ENCODE measurements around the gene SCYGR2.

Gene SCYGR2

DNA sequence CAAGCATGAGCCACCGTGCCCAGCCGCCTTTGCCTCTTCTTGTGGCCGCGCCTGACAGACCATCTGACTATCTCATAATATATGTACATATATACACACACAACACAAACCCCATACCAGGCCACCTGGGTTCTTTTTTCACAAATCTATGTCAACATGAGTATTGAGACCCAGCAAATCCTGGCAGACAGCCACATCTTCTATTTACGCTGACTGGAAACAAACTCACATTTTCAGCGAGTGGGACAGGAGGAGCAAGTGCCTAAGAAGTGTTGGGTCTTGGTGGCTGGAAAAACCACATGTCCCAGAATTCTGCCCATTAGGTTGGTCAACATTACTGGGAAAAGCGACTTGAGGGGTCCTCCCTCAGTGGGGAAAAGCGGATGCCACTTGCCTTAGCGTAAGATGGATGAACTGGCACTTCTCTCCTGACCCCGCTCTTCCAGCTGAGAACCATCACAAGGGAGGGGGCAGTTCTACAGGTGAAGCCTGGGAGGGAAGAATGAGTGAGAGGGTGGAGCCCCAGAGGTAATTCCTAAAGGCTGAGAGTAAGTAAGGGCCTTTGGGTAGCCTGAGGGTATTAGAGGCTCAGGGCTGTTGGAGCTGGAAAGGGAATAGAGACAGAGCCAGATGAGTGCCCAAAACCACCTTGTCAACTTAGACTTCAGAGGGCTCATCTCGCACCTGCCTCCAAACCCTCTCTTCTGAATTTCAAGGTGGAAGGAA, 14.0 kb downstream of the SCYGR2 start:
- TF ChIP-seq, protein P1, sequence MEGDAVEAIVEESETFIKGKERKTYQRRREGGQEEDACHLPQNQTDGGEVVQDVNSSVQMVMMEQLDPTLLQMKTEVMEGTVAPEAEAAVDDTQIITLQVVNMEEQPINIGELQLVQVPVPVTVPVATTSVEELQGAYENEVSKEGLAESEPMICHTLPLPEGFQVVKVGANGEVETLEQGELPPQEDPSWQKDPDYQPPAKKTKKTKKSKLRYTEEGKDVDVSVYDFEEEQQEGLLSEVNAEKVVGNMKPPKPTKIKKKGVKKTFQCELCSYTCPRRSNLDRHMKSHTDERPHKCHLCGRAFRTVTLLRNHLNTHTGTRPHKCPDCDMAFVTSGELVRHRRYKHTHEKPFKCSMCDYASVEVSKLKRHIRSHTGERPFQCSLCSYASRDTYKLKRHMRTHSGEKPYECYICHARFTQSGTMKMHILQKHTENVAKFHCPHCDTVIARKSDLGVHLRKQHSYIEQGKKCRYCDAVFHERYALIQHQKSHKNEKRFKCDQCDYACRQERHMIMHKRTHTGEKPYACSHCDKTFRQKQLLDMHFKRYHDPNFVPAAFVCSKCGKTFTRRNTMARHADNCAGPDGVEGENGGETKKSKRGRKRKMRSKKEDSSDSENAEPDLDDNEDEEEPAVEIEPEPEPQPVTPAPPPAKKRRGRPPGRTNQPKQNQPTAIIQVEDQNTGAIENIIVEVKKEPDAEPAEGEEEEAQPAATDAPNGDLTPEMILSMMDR (IDR thresholded peaks at IDR 0.05; ENCODE audit: low read depth, low read length): no peak
- no peak overlapping the region for H3K4me3 ChIP-seq (ENCODE audit: low read depth, low read length)

DNA sequence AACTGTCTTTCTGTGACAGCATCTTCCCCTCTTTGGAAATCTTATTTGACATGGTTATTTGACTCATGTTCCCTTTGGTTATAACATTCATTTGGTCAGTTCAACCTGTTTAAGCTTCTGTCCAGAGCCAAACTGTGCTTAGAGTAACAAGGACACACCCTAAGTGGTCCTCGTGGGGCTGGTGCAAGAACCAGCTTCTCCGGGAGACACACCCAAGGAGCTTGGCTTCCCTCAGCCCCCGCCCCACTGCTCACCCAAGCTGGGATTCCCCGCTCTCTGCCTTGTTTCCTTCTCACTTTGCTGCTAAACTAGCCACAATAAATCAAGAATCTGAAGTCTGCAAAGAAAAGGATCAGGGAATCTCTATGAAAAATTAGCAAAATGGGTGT, 14.6 kb downstream of the SCYGR2 start:
- no peak overlapping the region for H3K4me3 ChIP-seq (ENCODE audit: low read depth, low read length)
- TF ChIP-seq, protein P1 (IDR thresholded peaks at IDR 0.05; ENCODE audit: low read depth, low read length): no peak

DNA sequence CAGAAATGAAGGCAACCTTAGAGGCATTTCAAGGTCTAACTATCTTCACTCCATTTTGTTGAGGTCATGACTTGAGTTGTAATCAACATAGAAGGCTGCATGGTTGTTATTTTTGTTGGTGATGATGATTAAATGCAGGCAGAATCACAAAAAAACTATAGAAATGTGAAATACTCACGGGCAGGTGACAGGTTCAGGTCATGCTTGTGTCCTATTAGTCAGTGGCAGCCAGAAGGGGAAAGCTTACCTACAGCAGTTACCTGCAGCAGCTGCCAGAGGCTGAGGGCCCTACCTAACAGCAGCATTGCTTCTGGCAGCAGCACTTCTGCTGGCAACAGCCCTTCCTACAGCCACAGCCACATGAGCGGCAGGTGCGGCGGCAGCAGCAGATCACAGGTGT, 15.6 kb downstream of the SCYGR2 start:
- H3K4me3 ChIP-seq (ENCODE audit: low read depth, low read length): no peak overlapping the region
- TF ChIP-seq, protein P1 (IDR thresholded peaks at IDR 0.05; ENCODE audit: low read depth, low read length): no peak

DNA sequence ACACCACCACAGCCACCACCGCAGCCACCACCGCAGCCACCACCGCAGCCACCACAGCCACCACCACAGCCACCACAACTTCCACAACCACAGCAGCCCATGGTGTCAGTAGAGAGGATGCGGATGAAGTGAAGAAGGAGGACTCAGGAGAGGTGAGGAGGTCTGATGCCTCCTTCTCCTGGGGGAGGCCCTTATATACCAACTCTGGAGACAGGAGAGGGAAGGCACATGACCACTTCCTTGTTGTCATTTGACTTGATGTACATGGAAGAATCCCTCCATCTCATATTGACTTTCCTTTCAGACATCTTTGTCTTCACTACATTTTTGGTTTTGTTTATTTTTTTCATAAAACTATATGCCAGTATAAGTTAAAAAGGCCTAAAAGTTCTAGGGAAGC, 16.0 kb downstream of the SCYGR2 start, which contains the start of gene SCYGR3:
SCYGR3 (minus strand) TSS at position 101 of the 400 bp plus-strand sequence; CDS start at position 101, 0 bp downstream.
- TF ChIP-seq, protein P1 (IDR thresholded peaks at IDR 0.05; ENCODE audit: low read depth, low read length): no peak

DNA sequence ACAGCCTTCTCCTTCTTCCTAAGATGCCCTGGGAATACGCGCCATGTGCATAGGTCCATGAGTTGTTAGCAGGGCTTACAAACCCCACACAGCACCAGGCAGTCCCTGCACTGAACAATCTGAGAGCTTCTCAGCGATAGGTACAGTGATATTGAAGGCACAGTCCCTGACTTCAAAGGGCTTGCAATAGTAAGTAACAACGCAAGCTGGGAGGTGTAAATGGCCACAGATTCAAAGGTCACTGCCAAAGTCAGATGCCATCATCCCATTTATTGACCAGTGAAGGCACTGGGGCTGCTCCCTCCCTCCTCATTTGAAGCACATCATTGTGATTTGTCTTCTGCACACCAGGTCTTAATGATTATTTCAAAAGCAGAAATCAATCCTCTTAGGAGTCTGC, 16.5 kb downstream of the SCYGR2 start:
- TF ChIP-seq, protein P1 (IDR thresholded peaks at IDR 0.05; ENCODE audit: low read depth, low read length): no peak
- no peak overlapping the region for H3K4me3 ChIP-seq (ENCODE audit: low read depth, low read length)

More for the DNA sequence above, 16.0 kb downstream of the SCYGR2 start, which contains the start of gene SCYGR3:
- H3K4me3 ChIP-seq (ENCODE audit: low read depth, low read length): no peak within 1 kb of the TSS

DNA sequence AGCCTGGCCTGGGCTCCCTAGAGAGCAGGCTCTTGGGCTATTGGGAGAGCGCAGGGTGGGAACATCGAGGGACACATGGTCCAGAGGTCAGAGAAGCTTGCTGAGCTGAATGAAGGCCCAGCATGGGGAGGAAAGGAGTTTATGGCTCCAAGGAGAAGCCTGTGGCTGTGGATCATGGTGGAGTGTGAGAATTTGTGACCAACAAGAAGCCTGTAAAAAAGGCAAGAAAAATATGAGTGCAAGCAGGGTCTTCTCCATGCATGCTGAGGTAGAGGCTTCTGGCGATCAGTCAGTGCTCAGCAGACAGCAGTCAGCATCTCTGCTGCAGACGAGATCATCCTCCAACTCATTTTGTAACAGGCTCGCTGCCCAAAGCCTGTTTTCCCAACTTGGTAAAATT, 17.2 kb downstream of the SCYGR2 start:
- no peak overlapping the region for H3K4me3 ChIP-seq (ENCODE audit: low read depth, low read length)
- TF ChIP-seq, protein P1 (IDR thresholded peaks at IDR 0.05; ENCODE audit: low read depth, low read length): no peak

DNA sequence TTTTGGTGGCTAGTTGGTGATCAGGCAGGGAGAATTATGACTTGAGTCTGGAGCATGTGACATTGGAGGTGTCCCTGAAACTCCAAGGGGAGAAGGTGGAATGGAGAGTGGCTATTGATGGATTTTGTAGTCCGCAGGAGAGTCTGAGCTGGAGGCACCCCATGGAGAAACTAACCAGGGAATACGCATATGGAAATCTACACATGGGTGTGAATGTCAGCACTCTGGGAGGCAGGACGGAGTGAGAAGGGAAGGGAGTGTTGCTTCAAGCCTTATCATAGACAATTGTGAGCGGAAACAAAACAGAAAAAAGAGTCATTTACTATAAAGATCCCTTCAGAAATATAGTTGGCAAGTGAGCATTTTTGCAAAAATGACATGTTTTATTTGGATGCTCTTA, 17.9 kb downstream of the SCYGR2 start:
- TF ChIP-seq, protein P1 (IDR thresholded peaks at IDR 0.05; ENCODE audit: low read depth, low read length): no peak

More for the DNA sequence above, 17.9 kb downstream of the SCYGR2 start:
- no peak overlapping the region for H3K4me3 ChIP-seq (ENCODE audit: low read depth, low read length)

All from WI38 (cell line).